ENCODE data around the gene NUDT1.

The NUDT1 gene

DNA sequence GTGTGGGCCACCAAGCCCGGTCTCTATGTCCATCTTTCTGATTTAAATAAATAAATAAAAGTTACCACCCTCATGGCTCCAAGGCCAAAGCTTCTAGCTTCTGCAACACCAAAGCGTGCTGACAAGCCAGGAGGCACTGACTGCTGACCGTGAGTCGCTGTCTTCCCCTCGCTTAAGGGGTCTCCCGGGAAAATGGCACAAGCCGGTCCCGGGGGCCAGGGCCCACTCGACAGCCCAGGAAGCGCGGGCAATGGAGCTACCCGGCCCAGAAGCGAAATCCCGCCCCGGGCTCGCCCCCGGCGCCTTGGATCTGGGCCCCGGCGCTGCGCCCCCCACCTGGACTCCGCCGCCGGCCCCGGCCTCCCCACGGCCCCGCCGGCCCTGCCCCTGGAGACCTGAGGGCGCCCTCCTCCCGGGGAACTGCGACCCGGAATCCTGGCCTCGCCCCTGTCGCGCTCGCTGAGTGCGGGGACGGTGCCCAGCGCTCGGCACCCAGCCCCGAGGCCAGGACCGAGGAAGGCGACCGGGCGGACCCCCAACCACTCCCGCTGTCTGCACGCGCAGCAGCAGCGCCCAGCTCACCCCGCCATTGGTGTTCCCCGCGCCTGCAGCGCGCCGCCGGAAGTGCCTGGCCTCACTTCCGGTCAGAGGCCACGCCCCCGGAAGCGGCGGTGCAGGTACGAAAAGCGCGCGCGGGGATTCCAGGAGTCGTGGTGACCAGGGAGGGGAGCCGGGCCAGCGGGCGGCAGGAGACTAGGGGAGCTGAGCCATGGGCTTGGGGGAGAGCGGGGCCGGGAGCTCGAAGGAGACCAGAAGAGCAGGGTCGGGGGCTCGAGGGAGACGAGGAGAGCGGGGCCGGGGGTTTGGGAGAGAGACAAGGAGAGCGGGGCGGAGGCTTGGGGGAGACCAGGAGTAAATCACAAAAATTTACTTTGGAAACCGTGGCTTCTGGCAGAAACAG, at the start of gene NUDT1, which contains the start of gene MRM2:
TSS of gene NUDT1 (plus strand) at position 647 of the 961 bp plus-strand sequence. CDS start 2,349 bp downstream, outside the sequence.
TSS of gene MRM2 (minus strand) at position 626 of the 961 bp plus-strand sequence. CDS start at position 590, 36 bp downstream.
- Histone ChIP-seq H3K36me3 (ENCODE audit: control insufficient read depth in 5 of 5, insufficient read depth in 5 of 5, low read length in 5 of 5) (peaks cover 4 to 30% (median 22%) of the 10 kb centered on the region in 5 donors), H3K4me1 (ENCODE audit: control insufficient read depth in 5 of 5, insufficient read depth in 5 of 5, low read length in 5 of 5) (peaks cover 1 to 38% (median 28%) of the 10 kb centered on the region in 5 donors), H3K27ac (ENCODE audit: low read depth, low read length) (peak within 1 kb of the TSS; percentile 30), H3K4me3 (ENCODE audit: low read depth in 1 of 5, low read length in 5 of 5) (peak within 1 kb of the TSS; percentile 69 to 89 (median 81)), H3K9ac (ENCODE audit: low read length in 5 of 5) (peak within 1 kb of the TSS; percentile 48 to 90 (median 86)), H3K9me3 (ENCODE audit: control insufficient read depth in 5 of 5, low read length in 5 of 5) (no peaks in the 10 kb centered on the region), H3K27me3 (ENCODE audit: control insufficient read depth in 5 of 5, insufficient read depth in 4 of 5, low read length in 5 of 5) (no peaks in the 10 kb centered on the region)

DNA sequence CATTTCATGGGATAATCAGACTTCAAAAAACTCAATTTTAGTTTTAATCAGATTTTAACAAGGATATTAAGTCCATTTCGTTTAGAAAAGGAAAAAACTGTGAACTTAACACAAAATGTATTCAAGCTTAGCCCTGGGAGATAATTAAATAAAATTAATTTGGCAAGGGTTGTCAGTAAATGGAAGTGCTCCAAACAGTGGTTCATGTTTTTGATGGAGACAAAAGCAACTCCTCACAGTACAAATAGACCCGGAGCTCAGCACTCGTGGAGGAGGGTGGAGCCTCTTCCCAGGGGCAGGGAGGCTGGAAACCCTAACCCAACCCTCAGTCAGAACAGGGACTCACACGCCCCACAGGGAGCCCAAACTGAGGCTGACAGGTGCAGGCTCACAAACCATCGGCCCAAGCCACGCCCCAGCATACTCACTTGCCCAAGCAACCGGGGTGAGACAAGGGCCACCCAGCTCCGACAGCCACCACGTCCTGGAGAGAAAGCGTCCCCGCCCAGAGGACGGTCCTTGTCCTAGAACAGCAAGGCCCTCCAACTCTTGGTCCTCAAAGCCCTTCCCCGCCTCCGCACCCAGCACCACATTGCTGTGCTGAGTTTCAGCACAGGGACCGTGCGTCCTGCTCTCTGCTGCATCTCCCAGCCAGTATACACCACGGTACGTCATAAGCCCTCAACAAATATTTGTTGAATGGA, 49.0 kb upstream of the NUDT1 start:
- Histone ChIP-seq H3K27ac (ENCODE audit: low read depth, low read length) (no peak overlapping the region), H3K9me3 (ENCODE audit: control insufficient read depth in 5 of 5, low read length in 5 of 5) (peaks cover 0 to 17% (median 11%) of the 10 kb centered on the region in 5 donors), H3K4me1 (ENCODE audit: control insufficient read depth in 5 of 5, insufficient read depth in 5 of 5, low read length in 5 of 5) (no peaks in the 10 kb centered on the region), H3K27me3 (ENCODE audit: control insufficient read depth in 5 of 5, insufficient read depth in 4 of 5, low read length in 5 of 5) (no peaks in the 10 kb centered on the region), H3K4me3 (ENCODE audit: low read depth in 1 of 5, low read length in 5 of 5) (no peak overlapping the region), H3K36me3 (ENCODE audit: control insufficient read depth in 5 of 5, insufficient read depth in 5 of 5, low read length in 5 of 5) (peaks cover 0 to 33% (median 18%) of the 10 kb centered on the region in 5 donors), H3K9ac (ENCODE audit: low read length in 5 of 5) (no peak overlapping the region)

DNA sequence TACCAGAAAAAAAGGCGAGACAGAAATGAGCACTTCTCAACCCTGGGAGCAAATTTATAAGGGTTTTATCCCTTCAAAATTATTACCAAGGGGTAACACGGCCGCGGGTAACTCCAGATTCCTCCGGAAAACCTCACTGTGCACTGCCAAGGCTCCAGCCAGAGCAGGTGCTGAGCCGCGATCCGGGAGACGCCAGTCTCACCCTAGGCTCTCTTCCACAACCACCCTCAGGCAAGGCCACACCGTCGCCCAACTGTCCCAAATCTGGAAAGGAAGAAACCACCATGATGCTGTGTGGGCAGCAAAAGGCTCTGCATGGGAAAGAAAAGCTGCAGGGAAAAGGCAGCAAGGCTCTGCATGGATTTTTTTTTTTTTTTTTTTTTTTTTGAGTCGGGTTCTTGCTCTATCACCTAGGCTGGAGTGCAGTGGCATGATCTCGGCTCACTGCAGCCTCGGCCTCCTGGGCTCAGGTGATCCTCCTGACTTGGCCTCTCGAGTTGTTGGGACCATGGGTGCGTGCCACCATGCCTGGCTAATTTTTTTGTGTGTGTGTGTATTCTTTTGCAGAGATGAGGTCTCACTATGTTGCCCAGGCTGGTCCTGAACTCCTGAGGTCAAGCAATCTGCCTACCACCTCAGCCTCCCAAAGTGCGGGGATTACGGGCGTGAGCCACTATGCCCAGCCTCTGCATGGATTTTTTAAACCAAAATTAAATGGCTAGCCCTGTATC, 48.3 kb upstream of the NUDT1 start:
- peaks cover 0 to 17% (median 11%) of the 10 kb centered on the region in 5 donors for H3K9me3 ChIP-seq (ENCODE audit: control insufficient read depth in 5 of 5, low read length in 5 of 5)
- no peak overlapping the region for H3K4me3 ChIP-seq (ENCODE audit: low read depth in 1 of 5, low read length in 5 of 5)
- H3K4me1 ChIP-seq (ENCODE audit: control insufficient read depth in 5 of 5, insufficient read depth in 5 of 5, low read length in 5 of 5) = no peaks in the 10 kb centered on the region
- H3K27ac ChIP-seq (ENCODE audit: low read depth, low read length) = no peak overlapping the region
- H3K27me3 ChIP-seq (ENCODE audit: control insufficient read depth in 5 of 5, insufficient read depth in 4 of 5, low read length in 5 of 5) = no peaks in the 10 kb centered on the region
- no peak overlapping the region for H3K9ac ChIP-seq (ENCODE audit: low read length in 5 of 5)
- H3K36me3 ChIP-seq (ENCODE audit: control insufficient read depth in 5 of 5, insufficient read depth in 5 of 5, low read length in 5 of 5) = peaks cover 0 to 37% (median 24%) of the 10 kb centered on the region in 5 donors

DNA sequence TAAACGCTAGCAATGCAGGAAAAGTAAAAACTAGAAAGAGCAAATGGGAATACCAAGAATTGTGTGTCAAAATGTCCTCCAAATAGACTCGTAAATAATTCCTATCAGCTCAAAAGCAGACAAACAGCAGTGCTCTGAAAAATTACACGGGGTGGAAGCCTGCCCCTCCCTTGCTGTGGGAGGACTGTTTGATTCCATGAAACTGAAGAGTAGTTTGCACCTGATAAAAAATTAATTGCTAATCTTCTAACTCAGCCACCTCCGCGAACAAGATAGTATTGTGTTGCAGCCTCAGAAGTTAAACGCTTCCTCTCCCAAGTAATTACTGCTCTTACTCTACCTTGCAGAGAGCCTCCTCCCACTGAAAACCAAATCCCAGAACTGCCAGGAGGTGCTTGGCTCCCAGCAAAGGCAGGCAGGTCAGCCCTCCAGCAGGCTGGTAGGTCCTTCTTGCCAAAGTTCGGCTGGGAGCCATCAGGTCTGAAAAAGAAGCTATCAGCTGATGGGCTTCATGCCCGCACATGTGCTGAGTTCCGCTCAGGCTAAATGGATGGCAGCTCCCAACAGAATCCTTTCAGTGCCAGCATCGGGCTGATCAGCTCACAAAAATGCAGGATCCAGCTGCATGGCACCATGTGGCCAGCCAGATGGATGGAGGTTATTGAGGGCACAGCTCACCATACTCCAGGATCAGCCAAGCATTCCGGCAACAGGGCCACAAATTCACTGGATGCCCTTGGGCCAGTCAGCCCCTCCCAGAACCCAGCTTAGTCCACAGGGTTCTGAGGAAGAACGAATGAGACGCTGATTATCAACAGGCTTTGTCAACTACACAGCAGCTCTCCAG, 46.4 kb upstream of the NUDT1 start:
- no peaks in the 10 kb centered on the region for H3K27me3 ChIP-seq (ENCODE audit: control insufficient read depth in 5 of 5, insufficient read depth in 4 of 5, low read length in 5 of 5)
- H3K4me3 ChIP-seq (ENCODE audit: low read depth in 1 of 5, low read length in 5 of 5) = no peak overlapping the region
- no peak overlapping the region for H3K27ac ChIP-seq (ENCODE audit: low read depth, low read length)
- H3K36me3 ChIP-seq (ENCODE audit: control insufficient read depth in 5 of 5, insufficient read depth in 5 of 5, low read length in 5 of 5) = peaks cover 0 to 54% (median 42%) of the 10 kb centered on the region in 5 donors
- no peaks in the 10 kb centered on the region for H3K4me1 ChIP-seq (ENCODE audit: control insufficient read depth in 5 of 5, insufficient read depth in 5 of 5, low read length in 5 of 5)
- no peak overlapping the region for H3K9ac ChIP-seq (ENCODE audit: low read length in 5 of 5)
- peaks cover 0 to 13% (median 5%) of the 10 kb centered on the region in 5 donors for H3K9me3 ChIP-seq (ENCODE audit: control insufficient read depth in 5 of 5, low read length in 5 of 5)

DNA sequence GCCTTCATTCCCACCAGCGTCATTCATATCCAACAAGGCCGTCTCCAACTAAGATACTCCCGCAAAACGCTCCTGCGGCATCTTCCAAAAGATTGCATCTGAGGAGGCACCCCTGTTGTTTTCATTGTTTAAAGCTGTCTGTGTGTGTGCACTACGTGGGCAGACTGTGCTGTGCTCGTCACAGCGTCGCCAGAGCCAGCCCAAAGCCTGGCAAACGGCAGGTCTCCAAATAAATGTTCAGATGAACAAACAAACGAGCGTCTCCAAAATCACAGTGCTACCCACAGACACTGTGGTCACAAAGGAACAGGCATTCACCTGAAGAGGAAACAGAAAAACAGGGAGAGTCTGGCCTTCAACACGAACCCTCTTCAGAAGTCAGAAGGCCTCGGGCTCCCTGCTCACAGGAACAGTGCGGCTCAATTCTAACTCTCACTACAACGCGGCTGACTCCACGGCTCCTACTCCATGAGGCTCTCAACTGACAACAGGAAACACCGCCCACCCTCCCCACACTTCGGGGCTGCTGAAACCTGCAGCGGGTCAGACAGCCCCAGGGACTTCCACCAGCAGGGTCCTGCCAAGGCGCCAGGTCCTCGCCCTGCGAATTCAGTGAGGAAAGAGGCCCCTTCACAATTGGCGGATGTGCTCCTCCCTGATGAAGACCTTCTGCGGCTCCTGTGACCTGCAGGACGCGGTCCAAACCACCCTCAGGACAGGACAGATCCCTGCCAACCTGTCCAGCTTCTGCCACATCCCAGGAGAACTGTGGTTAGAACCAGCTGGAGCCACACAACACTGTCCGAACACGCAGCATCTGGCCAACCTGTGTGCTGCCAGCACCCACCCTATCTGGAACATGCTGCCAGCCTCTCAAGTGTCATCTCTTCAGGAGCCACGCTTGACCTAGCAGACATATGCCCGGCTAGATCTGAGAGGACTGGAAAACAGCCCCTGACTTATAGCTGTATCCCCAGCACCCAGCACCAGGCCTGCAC, 45.3 kb upstream of the NUDT1 start:
- H3K4me3 ChIP-seq (ENCODE audit: low read depth in 1 of 5, low read length in 5 of 5) = no peak overlapping the region
- peaks cover 0 to 13% (median 5%) of the 10 kb centered on the region in 5 donors for H3K9me3 ChIP-seq (ENCODE audit: control insufficient read depth in 5 of 5, low read length in 5 of 5)
- H3K4me1 ChIP-seq (ENCODE audit: control insufficient read depth in 5 of 5, insufficient read depth in 5 of 5, low read length in 5 of 5) = no peaks in the 10 kb centered on the region
- H3K27me3 ChIP-seq (ENCODE audit: control insufficient read depth in 5 of 5, insufficient read depth in 4 of 5, low read length in 5 of 5) = no peaks in the 10 kb centered on the region
- no peak overlapping the region for H3K9ac ChIP-seq (ENCODE audit: low read length in 5 of 5)
- H3K36me3 ChIP-seq (ENCODE audit: control insufficient read depth in 5 of 5, insufficient read depth in 5 of 5, low read length in 5 of 5) = peaks cover 0 to 60% (median 48%) of the 10 kb centered on the region in 5 donors
- H3K27ac ChIP-seq (ENCODE audit: low read depth, low read length) = no peak overlapping the region

DNA sequence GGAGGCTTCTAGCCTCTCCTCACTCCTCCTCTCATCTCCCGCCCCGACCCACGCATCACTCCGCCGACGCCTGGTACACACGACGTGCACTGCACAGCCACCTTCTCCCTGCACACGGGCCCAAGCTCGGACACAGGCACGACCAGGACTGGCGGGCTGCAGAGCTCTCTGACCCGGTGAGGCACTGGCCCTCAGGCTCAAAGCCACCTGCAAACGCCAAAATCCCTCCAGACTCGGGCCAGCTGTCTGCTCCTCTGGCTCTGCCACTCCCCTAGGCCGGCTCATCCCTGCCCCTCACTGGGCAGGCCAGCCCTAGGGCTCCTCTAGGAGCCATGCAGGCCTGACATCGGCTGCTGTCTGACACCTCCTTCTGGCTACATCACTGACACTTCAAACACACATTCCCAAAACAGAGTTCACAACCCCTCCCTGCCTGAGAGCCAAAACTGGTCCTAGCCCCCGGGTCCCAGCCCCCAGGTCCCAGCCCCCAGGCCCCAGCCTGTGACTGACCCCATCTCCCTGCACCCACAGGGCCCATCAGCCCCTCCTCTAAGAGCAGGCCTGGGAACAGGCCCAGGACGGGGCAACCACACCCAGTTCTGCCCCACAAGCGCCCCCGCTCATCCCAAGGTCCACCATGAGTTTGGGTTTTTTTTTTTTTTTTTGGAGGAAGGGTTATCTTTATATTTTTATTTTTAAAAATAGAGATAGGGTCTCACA, 44.4 kb upstream of the NUDT1 start:
- Histone ChIP-seq H3K9ac (ENCODE audit: low read length in 5 of 5) (no peak overlapping the region), H3K4me3 (ENCODE audit: low read depth in 1 of 5, low read length in 5 of 5) (no peak overlapping the region), H3K27ac (ENCODE audit: low read depth, low read length) (no peak overlapping the region), H3K27me3 (ENCODE audit: control insufficient read depth in 5 of 5, insufficient read depth in 4 of 5, low read length in 5 of 5) (no peaks in the 10 kb centered on the region), H3K36me3 (ENCODE audit: control insufficient read depth in 5 of 5, insufficient read depth in 5 of 5, low read length in 5 of 5) (peaks cover 0 to 67% (median 55%) of the 10 kb centered on the region in 5 donors), H3K4me1 (ENCODE audit: control insufficient read depth in 5 of 5, insufficient read depth in 5 of 5, low read length in 5 of 5) (no peaks in the 10 kb centered on the region), H3K9me3 (ENCODE audit: control insufficient read depth in 5 of 5, low read length in 5 of 5) (peaks cover 0 to 13% (median 5%) of the 10 kb centered on the region in 5 donors)

DNA sequence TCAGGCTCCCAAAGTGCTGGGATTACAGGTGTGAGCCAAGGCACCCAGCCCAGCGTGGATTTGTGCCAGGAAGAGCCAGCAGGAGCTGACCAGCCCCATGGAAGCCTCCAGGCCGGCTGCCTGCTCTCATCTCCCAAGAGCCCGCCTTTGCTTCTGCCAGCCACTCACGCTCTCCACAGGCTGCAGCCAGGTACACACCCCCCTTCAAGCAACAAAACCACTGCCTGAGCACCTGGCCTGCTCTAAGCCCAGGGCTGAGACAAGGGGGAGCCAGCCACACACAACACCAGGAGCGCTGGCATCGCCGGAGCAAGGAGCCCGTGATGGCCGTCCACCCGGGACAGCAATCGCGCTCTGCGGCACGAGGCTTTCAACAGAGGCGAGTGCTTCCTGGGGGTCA, 43.8 kb upstream of the NUDT1 start:
- Histone ChIP-seq H3K9me3 (ENCODE audit: control insufficient read depth in 5 of 5, low read length in 5 of 5) (peaks cover 0 to 13% (median 5%) of the 10 kb centered on the region in 5 donors), H3K4me3 (ENCODE audit: low read depth in 1 of 5, low read length in 5 of 5) (no peak overlapping the region), H3K4me1 (ENCODE audit: control insufficient read depth in 5 of 5, insufficient read depth in 5 of 5, low read length in 5 of 5) (no peaks in the 10 kb centered on the region), H3K9ac (ENCODE audit: low read length in 5 of 5) (no peak overlapping the region), H3K36me3 (ENCODE audit: control insufficient read depth in 5 of 5, insufficient read depth in 5 of 5, low read length in 5 of 5) (peaks cover 0 to 64% (median 51%) of the 10 kb centered on the region in 5 donors), H3K27ac (ENCODE audit: low read depth, low read length) (no peak overlapping the region), H3K27me3 (ENCODE audit: control insufficient read depth in 5 of 5, insufficient read depth in 4 of 5, low read length in 5 of 5) (no peaks in the 10 kb centered on the region)

DNA sequence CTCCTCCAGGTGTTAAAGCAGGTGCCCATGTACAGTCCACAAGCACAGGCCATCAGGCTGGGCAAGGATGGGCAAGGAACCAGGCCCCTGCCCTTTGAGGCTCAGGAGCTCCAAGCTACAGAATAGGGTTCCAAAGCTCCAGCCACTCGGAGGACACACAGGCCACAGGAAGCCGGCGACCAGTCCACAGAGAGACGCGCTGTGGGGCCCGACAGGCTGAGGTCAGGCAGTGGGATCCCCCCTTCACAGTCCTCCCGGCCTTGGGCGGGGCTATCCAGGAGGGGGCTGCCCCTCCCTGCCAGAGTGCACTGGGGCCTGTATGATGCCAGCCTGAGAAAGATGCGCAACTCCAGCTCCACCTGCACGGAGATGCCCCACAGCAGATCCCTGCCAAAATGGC, 43.3 kb upstream of the NUDT1 start:
- Histone ChIP-seq H3K9ac (ENCODE audit: low read length in 5 of 5) (no peak overlapping the region), H3K9me3 (ENCODE audit: control insufficient read depth in 5 of 5, low read length in 5 of 5) (peaks cover 0 to 13% (median 5%) of the 10 kb centered on the region in 5 donors), H3K27me3 (ENCODE audit: control insufficient read depth in 5 of 5, insufficient read depth in 4 of 5, low read length in 5 of 5) (no peaks in the 10 kb centered on the region), H3K4me3 (ENCODE audit: low read depth in 1 of 5, low read length in 5 of 5) (no peak overlapping the region), H3K4me1 (ENCODE audit: control insufficient read depth in 5 of 5, insufficient read depth in 5 of 5, low read length in 5 of 5) (no peaks in the 10 kb centered on the region), H3K27ac (ENCODE audit: low read depth, low read length) (no peak overlapping the region), H3K36me3 (ENCODE audit: control insufficient read depth in 5 of 5, insufficient read depth in 5 of 5, low read length in 5 of 5) (peaks cover 0 to 63% (median 51%) of the 10 kb centered on the region in 5 donors)
